RPMI7951 (cell line): ENCODE measurements around the gene RHCE. TPM values are rescaled to one million over a fixed set of nuclear protein-coding genes. Genes with fewer than 3 reads are reported as not detected.
"Not testable (repeated sequence)": the region's sequence is repeated elsewhere in the genome, so short reads cannot be mapped to it uniquely, and the experiment has no call there.

ENCODE experiments used
- DNase-seq: peaks from one replicate; pipeline ENCODE4 v3.0.0-alpha.2; 2012; ENCODE audit warnings: low read depth
- total RNA-seq: library from RNA; depleted of rRNA; stranded (reverse); fragments of >200 nt; shearing (Covaris generic); gene quantifications from 2 replicates; pipeline ENCODE4 v1.2.3, GENCODE V29; 2014

RHCE gene
- total RNA-seq, 1 experiment from 2014 or later, result 0.24 TPM

DNA sequence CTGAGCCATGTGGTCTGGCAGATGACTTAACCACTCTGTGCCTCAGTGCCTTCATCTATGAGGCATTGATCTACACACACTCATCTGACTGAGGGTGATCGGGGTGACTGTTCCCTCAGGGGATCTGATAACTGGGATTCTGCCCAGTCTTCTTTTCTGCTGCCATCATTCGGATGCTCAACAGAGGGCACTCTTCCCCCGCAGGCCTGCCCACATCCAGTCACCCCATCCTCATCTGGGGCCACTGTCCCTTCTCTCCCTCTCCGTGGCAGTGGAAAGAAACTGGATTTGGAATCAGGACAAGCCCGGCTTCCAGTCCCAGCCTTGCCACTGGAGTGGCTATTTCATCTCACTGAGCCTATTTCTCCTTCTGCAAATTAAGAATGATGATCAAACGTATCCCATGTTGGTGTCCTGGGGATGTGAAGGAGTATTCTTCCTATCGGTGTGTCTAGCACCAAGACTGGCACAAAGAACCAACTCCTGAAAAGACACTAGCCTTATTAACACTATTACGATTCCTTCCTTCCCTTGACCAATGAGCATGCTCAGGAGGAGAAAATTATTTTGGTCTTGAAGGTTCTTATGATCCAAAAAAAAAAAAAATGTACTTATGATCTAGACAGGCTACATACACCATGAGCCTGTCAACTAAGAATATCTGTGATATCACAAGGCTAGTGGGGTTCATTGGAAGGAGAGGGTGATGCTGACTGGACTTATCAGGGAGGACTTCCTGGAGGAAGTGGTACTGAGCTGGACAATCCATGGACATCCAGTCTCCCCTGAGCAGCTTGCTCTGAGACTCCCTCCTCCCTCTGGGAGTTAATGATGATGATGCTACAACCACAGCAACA is 17.4 kb downstream of the RHCE start:
- not testable (repeated sequence) for DNase-seq

DNA sequence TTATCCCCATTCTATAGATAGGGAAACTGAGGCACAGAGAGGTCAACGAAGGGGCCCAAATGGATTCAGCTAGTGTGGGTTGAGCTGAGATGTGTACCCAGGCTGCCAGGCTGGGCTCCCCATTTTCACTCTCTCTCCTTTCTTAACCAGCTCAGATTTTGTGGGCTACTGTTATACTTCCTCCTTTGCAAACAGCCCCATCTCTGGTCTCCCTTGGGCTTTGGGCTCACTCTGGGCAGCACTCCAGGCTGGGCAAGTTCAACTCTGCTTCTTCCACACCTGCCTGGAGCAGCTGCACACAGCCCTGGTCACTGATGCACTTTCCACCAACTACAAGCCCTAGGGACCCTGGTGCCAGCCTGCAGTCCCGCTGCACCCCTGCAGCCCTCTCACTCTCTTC is 22.5 kb downstream of the RHCE start:
- not testable (repeated sequence) for DNase-seq

DNA sequence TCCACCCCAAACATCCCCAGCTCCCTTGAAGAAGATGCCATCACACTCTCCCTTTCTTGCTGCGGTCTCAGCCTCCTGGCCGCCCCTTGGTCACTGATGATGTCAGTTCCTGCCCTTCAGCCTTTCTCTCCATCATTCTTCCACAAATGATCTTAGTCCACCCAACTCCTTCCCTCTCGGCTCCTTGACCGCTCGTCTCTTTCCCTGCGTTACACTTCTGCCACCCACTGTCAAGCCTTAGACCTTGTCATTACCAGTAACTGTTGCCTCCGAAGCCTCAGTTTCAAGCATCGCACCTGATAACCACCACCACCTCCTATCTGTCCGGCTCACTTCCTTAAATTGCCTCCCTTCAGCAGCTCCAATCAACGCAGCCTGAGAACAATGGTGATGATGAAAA is 23.1 kb downstream of the RHCE start:
- DNase-seq, result not testable (repeated sequence)

DNA sequence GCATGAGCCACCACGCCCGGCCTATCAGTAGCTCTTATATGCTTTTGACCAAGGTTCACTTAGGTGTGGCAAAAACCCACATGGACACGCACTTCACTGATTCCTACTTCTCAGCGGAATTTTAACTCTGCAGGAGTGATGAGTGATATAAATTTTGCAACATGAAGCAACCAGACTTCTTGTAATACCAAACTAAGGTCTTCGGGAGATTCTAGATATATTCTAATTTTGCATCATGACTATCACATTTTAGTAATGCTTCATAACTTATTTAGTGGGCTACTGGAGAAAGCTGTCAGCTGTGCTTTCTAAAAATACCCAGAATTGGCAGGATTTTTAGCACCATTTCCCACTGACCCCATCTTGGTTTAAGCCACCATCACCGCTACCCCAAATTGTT is 27.8 kb downstream of the RHCE start:
- DNase-seq, result no peak

DNA sequence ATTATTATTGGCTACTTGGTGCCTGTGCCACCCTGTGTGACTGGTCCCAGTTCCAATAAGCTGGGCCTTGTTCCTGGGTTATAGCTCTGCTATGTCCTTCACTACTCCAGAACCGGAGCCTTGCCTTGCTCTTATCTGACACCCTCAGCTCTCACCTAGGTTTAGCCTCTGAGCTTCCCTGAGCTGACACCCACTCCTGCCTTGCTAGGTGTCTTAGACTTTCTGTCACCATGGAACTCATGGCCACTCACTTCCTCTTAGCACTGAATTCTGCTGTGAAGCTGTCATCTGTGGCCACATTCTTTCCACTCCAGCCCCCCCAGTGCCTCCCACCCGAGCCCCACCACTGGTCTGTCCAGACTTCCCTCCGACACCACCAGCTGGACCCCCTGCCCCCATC is 30.9 kb downstream of the RHCE start:
- not testable (repeated sequence) for DNase-seq

DNA sequence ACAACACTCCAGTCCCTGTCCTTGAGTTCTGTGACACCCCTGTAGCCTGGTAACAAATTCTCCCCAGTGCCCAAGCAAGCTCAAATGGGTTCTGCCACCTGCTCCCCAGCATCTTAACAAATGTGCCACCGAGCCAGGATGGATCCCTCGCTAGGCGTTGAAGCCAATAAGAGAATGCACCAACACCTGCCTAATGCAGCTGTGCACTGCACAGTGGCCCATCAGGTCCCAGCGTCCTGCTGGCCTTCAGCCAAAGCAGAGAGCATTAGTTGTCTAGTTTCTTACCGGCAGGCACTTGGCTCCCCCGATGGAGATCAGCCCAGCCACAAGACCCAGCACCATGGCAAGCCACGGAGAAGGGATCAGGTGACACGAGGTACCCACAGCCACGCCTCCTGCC is 31.9 kb downstream of the RHCE start:
- not testable (repeated sequence) for DNase-seq

DNA sequence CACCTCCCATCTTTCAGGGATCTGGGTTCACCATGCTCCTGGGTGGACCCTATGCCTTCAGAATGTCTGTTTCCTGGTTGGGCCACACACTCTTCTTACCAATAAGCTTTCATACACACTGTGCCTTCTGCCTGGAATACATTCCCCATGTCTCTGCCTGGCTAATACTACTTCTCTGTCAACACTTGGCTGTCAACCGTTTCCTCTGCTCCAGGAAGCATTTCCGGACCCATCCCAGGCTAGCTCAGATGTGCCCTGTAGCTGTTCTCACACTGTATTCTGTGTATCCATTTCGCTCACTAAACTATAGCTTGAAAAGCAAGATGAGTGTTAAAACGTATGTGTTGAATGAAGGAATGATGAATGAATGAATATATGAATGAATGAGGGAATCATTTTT is 33.5 kb downstream of the RHCE start:
- not testable (repeated sequence) for DNase-seq

DNA sequence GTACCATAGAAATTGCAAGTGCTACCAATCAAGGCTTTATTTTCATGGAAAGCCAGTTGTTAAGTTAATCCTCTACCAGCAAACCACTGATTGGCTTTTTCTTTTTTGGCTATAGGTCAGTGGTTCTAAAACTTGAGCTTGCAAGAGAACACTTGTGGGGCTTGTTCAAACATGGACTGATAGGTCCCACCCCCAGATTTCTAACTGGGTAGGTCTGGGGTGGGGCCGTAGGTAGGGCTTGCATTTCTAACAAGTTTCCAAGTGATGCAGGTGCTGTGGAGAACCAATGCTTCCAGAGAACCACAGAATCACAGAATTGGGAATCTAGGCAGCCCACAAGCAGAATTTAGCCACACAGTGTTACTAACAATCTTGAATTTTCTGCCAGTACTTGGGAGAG is 36.8 kb downstream of the RHCE start:
- DNase-seq, result not testable (repeated sequence)

DNA sequence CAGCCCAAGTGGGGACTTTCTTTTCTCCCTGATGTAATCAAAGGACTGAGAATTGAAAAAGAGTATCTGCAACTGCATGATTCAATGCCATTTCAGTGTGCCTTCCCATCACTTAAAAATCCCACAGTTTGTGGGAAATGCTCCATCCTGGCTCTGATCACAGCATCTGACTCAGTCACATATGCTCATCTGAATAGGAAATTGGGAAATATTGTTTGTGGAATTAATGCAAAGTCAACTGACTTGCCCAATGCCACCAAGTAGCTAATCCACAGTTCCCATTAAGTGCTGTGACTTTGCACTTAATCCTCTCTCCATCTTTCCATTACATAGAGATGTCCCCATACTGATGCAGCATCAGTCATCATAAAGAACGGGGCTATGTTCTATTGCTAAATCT is 37.5 kb downstream of the RHCE start:
- not testable (repeated sequence) for DNase-seq

DNA sequence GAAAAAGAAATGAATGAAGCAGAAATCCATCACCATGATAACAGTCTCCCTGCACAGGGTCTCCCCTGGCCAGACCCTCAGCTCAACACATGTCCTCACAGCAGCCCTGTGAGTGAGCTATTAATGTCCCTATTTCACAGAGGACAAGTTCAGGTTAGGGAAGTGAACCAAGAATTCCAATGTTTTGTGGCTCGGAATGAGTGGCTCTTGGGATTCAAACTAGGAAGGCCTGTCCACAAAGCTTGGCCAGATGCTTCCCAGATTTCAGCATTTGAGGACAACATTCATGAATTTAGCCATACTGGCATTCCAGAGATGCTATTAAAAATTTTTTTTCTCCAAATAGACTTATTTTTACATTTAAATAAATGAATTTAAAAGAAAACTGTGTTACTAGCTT is 38.1 kb downstream of the RHCE start:
- not testable (repeated sequence) for DNase-seq

DNA sequence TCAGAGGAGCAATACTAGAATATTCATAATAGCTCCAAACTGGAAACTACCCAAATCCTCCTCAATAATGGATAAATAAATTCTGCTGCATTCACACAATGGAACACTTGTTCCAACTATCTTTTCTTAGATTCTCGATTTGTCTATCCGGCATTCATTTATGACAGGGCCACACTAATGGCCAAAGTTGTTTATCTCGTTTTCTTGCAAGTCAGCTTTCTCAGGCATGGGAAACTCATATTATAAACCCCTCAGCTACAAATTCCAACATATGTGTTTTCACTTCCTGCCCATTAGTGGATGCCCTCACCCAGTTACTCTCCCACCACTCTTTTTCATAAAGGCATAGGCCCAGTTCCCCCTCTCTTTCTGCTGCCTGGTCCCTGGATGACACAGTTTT is 42.3 kb downstream of the RHCE start:
- not testable (repeated sequence) for DNase-seq

DNA sequence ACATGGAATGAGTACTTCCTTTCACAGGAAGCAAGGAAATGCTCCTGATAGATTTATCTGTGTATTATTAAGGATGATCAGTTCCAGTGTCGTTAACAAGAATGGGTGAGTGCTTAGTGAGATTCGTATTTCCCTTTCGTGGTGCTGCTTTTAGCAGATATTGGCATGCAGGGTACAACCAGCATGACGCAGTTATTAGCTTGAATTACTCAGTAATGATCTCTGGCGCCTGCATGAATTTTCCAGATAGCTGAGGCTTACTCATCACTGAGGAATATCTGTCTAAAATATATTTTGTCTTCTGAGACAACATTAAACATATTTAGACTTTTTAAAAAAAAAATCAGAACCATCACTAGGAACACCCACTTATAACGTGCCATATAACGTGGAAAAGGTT is 48.9 kb downstream of the RHCE start:
- peak; percentile 19 for DNase-seq

DNA sequence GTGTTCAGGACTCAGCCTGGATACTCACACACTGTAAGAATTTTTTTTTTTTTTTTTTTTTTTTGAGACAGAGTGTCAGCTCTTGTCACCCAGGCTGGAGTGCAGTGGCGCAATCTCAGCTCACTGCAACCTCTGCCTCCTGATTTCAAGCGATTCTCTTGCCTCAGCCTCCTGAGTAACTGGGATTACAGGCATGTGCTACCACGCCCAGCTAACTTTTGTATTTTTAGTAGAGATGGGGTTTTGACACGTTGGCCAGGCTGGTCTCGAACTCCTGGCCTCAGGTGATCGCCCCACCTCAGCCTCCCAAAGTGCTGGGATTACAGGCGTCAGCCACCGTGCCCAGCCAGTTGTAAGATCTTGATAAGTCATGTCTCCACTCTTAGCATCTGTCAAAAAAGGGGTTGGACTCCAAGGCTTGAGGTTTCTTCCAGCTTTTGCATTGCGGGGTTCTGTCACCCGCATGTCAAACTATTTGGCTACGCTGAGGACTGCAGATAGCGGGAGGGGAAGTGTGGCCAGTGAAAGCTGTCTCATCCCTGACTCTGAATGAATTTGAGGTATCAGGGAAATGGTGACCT is 50.8 kb downstream of the RHCE start:
- DNase-seq, result not testable (repeated sequence)

DNA sequence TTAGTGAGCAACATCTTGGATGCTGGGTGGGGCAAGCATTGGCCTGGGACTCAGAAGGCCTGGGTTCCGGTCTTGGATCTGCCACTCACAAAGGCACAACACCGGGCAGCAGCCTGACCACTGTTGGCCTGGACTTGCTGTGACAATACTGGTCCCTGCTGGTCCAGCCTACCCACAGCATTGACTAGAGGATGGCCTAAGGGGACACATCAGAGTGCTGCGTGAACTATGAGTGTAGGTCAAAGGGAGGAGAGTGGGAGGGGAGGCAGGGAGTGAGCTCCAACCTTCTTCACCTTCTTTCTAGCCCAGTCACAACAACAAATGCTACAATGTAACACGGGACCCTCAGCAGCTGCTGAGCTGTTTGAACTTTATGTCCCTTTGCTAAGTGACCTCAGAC is 51.4 kb downstream of the RHCE start:
- no peak for DNase-seq

DNA sequence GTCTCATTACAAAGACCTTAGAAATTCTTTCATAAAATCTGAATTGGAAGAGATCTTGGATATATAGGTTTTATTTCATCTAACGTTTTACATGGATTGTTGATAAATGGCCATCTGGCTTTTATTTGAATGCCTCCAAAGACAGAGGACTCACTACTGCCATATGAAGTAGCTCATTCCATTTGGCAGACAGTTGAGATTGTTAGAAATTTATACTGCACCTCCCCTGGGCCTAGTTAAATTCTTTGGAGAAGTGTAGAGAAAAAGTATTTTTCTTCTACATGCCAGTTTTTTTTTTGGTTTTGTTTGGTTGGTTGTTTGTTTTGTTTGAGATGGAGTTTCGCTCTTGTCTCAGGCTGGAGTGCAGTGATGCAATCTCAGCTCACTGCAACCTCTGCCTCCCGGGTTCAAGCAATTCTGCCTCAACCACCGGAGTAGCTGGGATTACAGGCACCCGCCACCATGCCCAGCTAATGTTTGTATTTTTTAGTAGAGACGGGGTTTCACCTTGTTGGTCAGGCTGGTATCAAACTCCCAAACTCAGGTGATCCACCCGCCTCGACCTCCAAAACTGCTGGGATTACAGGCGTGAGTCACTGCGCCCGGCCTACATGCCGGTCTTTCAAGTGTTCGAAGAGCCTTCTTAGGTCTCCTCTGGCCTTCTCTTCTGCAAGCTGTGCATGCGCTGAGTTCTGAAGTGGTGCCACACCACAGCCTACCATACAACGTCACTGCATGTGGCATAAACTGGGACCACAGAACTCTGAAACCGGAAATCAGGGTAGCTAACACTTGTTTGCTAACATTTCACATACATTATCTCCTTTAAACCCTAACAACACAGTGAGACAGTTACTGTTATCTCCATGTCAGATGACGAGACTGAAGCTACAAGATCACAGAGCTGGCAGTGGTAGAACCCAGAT is 57.7 kb downstream of the RHCE start:
- not testable (repeated sequence) for DNase-seq

DNA sequence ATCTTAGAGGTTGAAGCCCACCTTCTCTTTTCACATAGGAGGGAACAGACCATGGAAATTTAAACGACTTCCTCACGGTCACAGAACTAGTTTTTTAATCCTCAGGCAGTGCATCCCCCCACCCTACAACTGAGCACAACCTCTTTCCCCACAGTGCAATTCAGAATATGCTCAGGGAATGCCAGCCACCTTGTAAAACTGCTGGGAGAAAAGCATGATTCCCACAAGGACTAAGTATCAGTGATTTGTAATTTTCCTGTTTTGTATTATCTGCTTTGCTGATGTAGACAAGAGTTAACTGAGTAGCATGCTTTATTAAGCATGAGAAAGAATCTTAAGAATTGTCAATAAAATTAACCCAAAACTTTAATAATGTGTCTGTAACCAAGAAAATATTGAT is 58.7 kb downstream of the RHCE start:
- DNase-seq, result no peak

DNA sequence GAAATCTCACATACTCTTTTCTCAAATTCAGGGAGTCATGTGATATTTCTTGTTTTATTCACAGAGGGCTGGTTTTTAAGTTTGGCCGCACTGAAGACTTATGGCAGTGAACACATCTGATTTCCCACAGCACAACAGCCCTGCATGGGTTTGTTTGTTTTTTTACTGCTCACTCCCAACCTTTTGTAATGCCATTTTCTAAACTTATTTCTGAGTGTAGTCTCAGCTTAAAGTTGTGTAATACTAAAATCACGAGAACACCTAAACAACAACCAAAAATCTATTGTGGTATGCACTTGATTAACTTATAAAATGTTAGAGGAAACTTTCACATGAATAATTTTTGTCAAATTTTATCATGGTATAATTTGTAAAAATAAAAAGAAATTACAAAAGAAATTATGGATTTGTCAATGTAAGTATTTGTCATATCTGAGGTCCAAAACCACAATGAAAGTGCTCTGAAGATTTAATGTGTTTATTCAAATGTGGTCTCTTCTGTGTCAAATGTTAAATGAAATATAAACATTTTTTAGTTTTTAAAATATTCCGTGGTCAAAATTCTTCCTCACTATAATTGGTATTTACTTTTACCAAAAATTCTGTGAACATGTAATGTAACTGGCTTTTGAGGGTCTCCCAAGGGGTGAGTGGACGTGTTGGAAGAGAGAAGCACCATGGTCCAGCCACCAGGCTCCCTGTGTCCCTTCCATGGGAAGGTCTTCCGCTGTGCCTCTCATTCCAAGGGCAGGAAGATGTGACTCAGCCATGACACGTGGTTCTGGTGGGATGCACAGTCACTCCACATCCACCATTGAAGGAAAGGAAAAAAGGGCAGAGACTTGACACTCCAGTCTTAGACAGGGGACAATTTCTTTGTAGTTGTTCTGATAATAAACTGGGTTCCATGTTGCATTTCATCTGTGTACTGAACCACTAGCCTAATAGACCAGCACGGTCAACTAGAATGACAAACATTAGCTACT is 59.7 kb downstream of the RHCE start:
- peak; percentile 78 for DNase-seq

DNA sequence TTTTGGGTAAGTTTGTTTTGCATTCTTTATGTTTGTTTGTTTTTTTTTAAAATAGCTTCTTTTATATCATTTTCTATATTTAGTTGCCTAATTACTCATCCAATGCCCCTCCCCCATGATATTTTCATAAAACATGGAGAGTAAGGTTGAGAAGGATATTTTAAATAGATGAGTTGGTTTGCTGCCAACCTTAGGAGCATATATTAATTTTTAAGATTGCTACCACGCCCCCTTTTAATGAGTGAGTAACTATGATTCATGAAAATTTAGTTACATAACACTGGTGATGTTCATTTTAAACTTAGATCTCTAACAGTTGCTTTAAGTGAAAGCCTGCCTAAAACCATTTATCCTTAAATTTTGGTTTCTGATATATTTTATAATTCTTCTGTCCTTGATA is 63.8 kb downstream of the RHCE start:
- DNase-seq, result no peak

DNA sequence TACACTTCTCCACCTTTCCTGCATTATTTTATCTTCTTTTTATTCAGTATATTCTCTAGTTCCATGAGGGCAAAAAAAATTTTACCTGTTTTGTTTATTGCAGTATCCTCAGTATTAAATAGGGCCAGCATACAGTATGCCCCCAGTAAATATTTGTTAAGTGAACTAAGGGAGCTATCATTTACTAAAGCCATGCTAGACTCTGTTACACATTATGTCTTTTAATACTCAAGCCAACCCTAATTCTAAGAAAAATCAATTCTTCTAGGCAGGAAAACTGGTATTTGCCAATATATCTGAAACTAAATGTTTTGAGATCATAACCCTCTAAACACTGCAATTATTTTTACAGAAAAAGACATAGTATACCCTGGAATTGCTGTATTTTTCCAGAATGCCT is 64.2 kb downstream of the RHCE start:
- DNase-seq, result no peak

DNA sequence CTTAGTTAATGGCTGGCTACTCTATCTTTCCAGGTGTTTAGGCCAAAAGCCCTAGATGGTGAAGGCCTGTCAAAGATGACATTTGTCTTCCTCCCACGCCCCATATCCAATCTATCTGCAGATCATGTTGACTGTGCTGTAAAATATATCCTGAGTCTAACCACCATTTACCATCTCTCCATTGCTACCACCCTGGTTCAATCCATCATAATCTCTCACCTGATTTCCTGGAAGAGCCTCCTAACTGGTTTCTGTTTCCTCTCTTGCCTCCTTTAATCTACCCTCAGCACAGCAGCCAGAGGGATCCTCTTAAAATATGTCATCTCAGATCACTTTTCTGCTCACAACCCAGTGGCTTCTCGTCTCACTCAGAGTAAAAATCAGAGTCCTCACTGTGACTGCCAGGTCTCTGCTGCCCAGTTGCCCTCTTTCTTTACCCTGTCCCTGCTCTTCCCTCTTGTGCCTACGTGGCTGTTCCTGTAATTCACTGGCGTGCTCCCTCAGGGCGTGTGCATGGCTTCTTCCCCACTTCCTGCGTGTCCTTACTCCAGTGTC is 64.7 kb downstream of the RHCE start:
- DNase-seq, result no peak

DNA sequence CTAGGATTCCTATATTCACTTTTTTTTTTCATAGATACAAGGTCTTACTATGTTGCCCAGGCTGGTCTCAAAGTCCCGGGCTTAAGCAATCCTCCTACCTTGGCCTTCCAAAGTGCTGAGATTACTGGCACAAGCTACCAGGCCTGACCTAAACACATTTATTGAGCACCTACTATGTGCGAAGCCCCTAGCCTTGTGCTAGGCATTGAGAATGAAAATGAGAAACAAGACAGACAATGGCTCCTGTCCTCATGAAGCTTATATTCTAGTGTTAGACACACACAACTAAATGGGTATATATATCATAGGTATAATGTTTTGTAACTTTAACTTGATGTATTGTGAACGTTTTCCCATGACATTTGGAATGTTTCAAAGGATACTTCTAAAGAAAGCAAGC is 71.0 kb downstream of the RHCE start:
- DNase-seq, result no peak
